HT1080 (cell line): ENCODE data around the gene SLF2. TPM values are rescaled to one million over a fixed set of nuclear protein-coding genes. Genes with fewer than 3 reads are reported as not detected.

Experiments
- DNase-seq: peaks from one replicate; pipeline ENCODE4 v3.0.0-alpha.2; 2015; ENCODE audit warnings: low read depth
- small RNA-seq: library from RNA; depleted of rRNA; stranded (forward); fragments of <200 nt; gene quantifications from one replicate; pipeline ENCODE3, GENCODE V24; 2014
- total RNA-seq: library from RNA; depleted of rRNA; stranded (reverse); fragments of >200 nt; shearing (Covaris generic); gene quantifications from 2 replicates; pipeline ENCODE4 v1.2.3, GENCODE V29; 2014; rRNA removed

SLF2 gene
- total RNA-seq, 1 experiment from 2014 or later, result 17.4 TPM

- peak; percentile 74 for DNase-seq
Observed at GRCh38 chr10:101014230-101014884, 101.6 kb downstream of the SLF2 start.

Small RNA genes lying within 50 kb of the gene (small RNA-seq; reads per million reads assigned to genes)
- gene MIR608 (not detected), gene RF00019 (not detected)

Other genes with a start within 250 kb of the SLF2 start
- gene PAX2, start 167.4 kb upstream of the SLF2 start, total RNA-seq, result not detected in 2 replicates
- gene SEMA4G, start 56.5 kb downstream of the SLF2 start, total RNA-seq, result 0.53 and 2.9 TPM in 2 replicates
- gene MRPL43, start 74.5 kb downstream of the SLF2 start, total RNA-seq, result 120 and 146 TPM in 2 replicates
- gene TWNK, start 74.6 kb downstream of the SLF2 start, total RNA-seq, result 29.8 and 35.9 TPM in 2 replicates
- 51.8 and 62.1 TPM in 2 replicates for gene LZTS2, start 86.8 kb downstream of the SLF2 start, total RNA-seq
- 0.80 and 1.6 TPM in 2 replicates for gene PDZD7, start 118.2 kb downstream of the SLF2 start, total RNA-seq
- 70.2 and 76.3 TPM in 2 replicates for gene SFXN3, start 118.3 kb downstream of the SLF2 start, total RNA-seq
- gene KAZALD1, start 149.0 kb downstream of the SLF2 start, total RNA-seq, result 13.4 and 14.0 TPM in 2 replicates
- not detected in 2 replicates for gene TLX1, start 218.3 kb downstream of the SLF2 start, total RNA-seq